AG04449 (cell line): Measurements from ENCODE around the gene STRAP.

Experiments
- CTCF ChIA-PET: fragments of 350-600 bp; formaldehyde crosslinking; extraction: SDS; loops from one replicate; lab custom pipeline; 2021; ENCODE audit warnings: antibody characterized with exemption; lab: Yijun Ruan, JAX
- POLR2A ChIA-PET: fragments of 400-600, 350-600 bp; formaldehyde crosslinking; extraction: SDS; loops from one replicate; lab custom pipeline; 2020; ENCODE audit warnings: antibody characterized with exemption, inconsistent platforms; lab: Yijun Ruan, JAX
- DNase-seq: peaks from one replicate; pipeline ENCODE4 v3.0.0-alpha.2; 2010; ENCODE audit warnings: low read depth, low spot score
- H3K4me3 ChIP-seq: 2 replicates; pipeline ENCODE4 v1.5.1; 2011; ENCODE audit warnings: low read depth, mild to moderate bottlenecking, control low read depth, low read length
- TF ChIP-seq, protein P1 (sequence below): IDR thresholded peaks from one replicate; pipeline ENCODE4 v1.5.1; 2011; ENCODE audit warnings: mild to moderate bottlenecking, moderate library complexity, low read length, control low read depth, inconsistent platforms; ENCODE audit not compliant: insufficient read depth; ENCODE audit errors: missing control alignments

Gene STRAP

GRCh38 chr12:15853877-15854276 is 28.3 kb upstream of the STRAP start:
- no peak for DNase-seq
- ChIA-PET CTCF (interaction anchor here (6.0 to 10.3 kb wide), 2 partner anchors 265 to 321 kb away, joined by 99 to 393 read pairs; no protein-coding TSS in a partner anchor), POLR2A (no interaction called here)
- TF ChIP-seq, protein P1, sequence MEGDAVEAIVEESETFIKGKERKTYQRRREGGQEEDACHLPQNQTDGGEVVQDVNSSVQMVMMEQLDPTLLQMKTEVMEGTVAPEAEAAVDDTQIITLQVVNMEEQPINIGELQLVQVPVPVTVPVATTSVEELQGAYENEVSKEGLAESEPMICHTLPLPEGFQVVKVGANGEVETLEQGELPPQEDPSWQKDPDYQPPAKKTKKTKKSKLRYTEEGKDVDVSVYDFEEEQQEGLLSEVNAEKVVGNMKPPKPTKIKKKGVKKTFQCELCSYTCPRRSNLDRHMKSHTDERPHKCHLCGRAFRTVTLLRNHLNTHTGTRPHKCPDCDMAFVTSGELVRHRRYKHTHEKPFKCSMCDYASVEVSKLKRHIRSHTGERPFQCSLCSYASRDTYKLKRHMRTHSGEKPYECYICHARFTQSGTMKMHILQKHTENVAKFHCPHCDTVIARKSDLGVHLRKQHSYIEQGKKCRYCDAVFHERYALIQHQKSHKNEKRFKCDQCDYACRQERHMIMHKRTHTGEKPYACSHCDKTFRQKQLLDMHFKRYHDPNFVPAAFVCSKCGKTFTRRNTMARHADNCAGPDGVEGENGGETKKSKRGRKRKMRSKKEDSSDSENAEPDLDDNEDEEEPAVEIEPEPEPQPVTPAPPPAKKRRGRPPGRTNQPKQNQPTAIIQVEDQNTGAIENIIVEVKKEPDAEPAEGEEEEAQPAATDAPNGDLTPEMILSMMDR: no peak
- no peak overlapping the region for H3K4me3 ChIP-seq

DNA sequence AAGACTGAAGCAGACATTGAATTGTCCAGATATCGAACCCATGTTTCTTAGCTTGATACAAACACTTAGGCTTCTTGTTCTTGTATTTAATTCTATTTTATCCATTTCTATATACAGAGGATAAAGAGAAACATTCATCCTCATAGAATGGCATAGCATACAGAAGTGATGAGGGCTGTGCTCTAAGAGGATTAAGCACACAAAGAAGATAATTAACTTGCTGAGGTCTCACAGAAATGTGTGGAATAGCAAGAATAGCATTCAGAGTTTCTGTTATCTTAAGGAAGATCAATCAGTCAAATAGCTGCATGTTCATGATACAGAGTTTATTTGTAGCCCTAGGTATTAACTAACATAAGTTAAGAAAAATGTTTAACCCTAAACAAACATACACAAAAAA is 27.3 kb upstream of the STRAP start:
- DNase-seq: no peak
- H3K4me3 ChIP-seq: no peak overlapping the region
- CTCF ChIA-PET: interaction anchor here (0.7 to 10.3 kb wide), 21 partner anchors 8 to 578 kb away, joined by 3 to 393 read pairs (median 4); no protein-coding TSS in a partner anchor
- TF ChIP-seq, protein P1: no peak
- POLR2A ChIA-PET: interaction anchor here (1.6 kb wide), 1 partner anchor 66 kb away, joined by 4 read pairs; the partner anchor contains the start of gene EPS8

GRCh38 chr12:15855646-15856045 is 26.5 kb upstream of the STRAP start:
- ChIA-PET POLR2A (interaction anchor here (1.6 kb wide), 1 partner anchor 67 kb away, joined by 4 read pairs; the partner anchor contains the start of gene EPS8), CTCF (interaction anchor here (0.7 to 10.3 kb wide), 27 partner anchors 9 to 578 kb away, joined by 3 to 393 read pairs (median 4); no protein-coding TSS in a partner anchor)
- TF ChIP-seq, protein P1: no peak
- no peak for DNase-seq
- H3K4me3 ChIP-seq: no peak overlapping the region

GRCh38 chr12:15856097-15856982 is 25.8 kb upstream of the STRAP start:
- ChIA-PET CTCF (interaction anchor here (0.7 to 10.3 kb wide), 30 partner anchors 9 to 579 kb away, joined by 3 to 393 read pairs (median 4); no protein-coding TSS in a partner anchor), POLR2A (interaction anchor here (1.6 kb wide), 1 partner anchor 67 kb away, joined by 4 read pairs; the partner anchor contains the start of gene EPS8)
- TF ChIP-seq, protein P1: peak; percentile 49
- DNase-seq: no peak
- no peak overlapping the region for H3K4me3 ChIP-seq

- ChIA-PET CTCF (interaction anchor here (0.6 to 10.3 kb wide), 14 partner anchors 8 to 584 kb away, joined by 3 to 393 read pairs (median 3); no protein-coding TSS in a partner anchor), POLR2A (no interaction called here)
- no peak overlapping the region for H3K4me3 ChIP-seq
- DNase-seq: no peak
- TF ChIP-seq, protein P1: no peak
Measured at GRCh38 chr12:15858353-15858752, 23.8 kb upstream of the STRAP start.

DNA sequence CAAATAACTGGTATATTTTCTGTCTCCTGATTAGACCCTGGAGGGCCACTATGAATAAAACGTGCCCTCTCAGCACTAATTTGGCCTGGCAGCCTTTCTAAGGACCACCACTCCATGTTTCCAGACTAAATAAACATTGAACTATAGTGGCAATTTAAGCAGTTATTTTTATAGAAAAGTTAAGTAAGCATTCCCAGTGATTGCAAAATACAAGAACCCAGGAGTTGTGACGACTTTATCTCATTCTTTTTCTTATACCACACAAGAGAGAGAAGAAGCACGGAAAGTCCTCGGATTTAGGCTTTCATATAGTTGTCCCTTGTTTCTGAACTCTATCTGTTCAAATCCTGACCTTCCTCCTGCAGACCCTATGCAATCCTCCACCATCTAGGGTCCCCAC is 23.1 kb upstream of the STRAP start:
- no peak overlapping the region for H3K4me3 ChIP-seq
- POLR2A ChIA-PET: no interaction called here
- TF ChIP-seq, protein P1: no peak
- CTCF ChIA-PET: interaction anchor here (0.7 to 10.3 kb wide), 7 partner anchors 27 to 330 kb away, joined by 3 to 393 read pairs (median 3); no protein-coding TSS in a partner anchor
- no peak for DNase-seq
